Fibroblast of skin of right quadriceps (primary cell): ENCODE measurements around the gene ZNF594.
"Not testable (repeated sequence)": the region's sequence is repeated elsewhere in the genome, so short reads cannot be mapped to it uniquely, and the experiment has no call there.

Experiments used
- DNase-seq: peaks from one replicate; pipeline ENCODE4 v3.0.0-alpha.2; 2013

Gene ZNF594

GRCh38 chr17:5135726-5136579 lies 55.7 kb downstream of the ZNF594 start:
- DNase-seq = no peak

GRCh38 chr17:5135131-5135712 lies 56.4 kb downstream of the ZNF594 start:
- not testable (repeated sequence) for DNase-seq

DNA sequence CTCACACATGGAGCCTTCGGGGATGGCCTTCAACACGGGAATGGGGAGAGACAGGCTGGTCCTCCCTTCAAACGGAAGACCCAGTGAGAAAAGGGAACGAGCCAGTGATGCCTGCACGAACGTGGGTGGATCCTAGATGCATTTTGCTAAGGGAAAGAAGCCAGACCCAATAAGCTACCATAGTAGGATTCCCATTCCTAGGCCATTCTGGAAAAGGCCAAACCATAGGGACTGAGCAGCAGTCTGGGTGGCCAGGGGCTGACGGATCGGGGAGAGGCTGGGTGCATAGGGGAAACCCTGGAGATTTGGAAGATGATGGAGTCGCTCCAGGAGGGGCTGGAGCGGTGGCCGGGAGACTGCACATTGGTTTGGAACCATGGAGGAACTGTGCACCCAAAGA lies 57.1 kb downstream of the ZNF594 start:
- DNase-seq = not testable (repeated sequence)

GRCh38 chr17:5133961-5134360 lies 57.7 kb downstream of the ZNF594 start:
- not testable (repeated sequence) for DNase-seq

GRCh38 chr17:5133311-5133710 lies 58.4 kb downstream of the ZNF594 start:
- no peak for DNase-seq

DNA sequence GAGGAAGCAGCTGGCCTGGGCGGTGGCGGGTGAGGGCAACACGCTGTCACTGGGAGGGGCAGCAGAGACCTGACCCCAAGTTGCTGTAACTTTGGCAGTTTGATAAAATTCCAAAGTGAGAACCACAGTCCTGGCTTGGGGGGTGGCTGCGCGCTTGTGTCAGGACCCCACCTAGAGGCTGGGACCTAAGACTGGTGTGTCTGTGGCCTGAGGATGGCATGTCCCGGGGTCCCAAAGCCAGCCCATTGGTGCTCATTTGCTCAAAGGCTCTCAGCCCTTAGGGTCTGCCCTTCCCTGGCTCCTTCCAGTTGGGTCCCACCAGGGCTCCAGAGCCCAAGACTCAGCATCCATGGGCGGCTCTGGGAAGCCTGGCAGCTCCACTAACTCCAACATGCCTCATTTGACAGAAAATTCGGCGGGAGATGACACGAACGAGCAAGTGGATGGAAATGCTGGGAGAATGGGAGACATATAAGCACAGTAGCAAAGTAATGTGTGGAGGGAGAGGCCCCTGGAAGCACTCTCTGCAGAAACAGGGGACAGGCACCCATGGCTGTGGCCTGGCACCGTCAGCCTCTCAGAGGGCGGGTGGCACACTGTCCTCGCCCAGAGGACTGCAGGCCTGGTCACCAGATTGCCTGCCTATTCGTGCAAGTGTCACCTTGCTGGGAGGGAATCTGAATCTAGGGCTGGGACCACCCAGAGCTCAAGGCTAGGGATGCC lies 59.0 kb downstream of the ZNF594 start:
- DNase-seq = not testable (repeated sequence)

GRCh38 chr17:5131799-5132502 lies 59.7 kb downstream of the ZNF594 start:
- not testable (repeated sequence) for DNase-seq

GRCh38 chr17:5131146-5131715 lies 60.4 kb downstream of the ZNF594 start:
- DNase-seq = no peak

DNA sequence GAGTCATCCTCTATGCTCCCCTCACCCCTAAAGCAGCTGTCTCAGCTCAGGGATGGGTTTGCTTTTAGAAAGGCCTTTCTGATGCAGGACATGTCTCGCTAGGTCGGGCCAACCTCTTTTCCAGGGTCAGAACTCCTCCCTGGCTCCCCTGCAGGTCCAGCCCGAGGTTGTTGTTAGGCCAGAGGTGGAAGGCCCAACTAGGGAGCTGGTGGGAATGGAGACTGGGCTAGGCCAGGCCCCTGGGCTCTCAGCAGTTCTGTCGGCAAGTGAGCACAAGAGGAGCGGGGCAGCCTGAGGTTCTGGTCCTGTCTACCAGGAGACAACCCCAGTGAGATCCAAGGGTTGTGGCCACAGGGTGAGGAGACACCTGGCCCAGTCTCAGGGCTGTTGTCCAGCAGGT lies 61.0 kb downstream of the ZNF594 start:
- not testable (repeated sequence) for DNase-seq

- DNase-seq = not testable (repeated sequence)
Observed at GRCh38 chr17:5130261-5130660, 61.4 kb downstream of the ZNF594 start.

- not testable (repeated sequence) for DNase-seq
Observed at GRCh38 chr17:5129770-5130169, 61.9 kb downstream of the ZNF594 start.
